SK-N-SH (cell line): ENCODE results near the gene TAOK1. TPM values are rescaled to one million over a fixed set of nuclear protein-coding genes. Genes with fewer than 3 reads are reported as not detected.

Experiments used
- CTCF ChIA-PET: fragments of 300-600, 350-600 bp; formaldehyde crosslinking; extraction: SDS; loops from one replicate; lab custom pipeline; 2021; lab: Yijun Ruan, JAX
- POLR2A ChIA-PET: fragments of 350-600 bp; sonication (Branson Sonifier 250); formaldehyde crosslinking; extraction: SDS; loops from one replicate; lab custom pipeline; 2020; ENCODE audit warnings: antibody characterized with exemption, inconsistent platforms; lab: Yijun Ruan, JAX
- DNase-seq: peaks from one replicate; pipeline ENCODE4 v3.0.0; 2012
- H2AFZ ChIP-seq: fragments of 200-600 bp; sonication (generic); 2 replicates; pipeline ENCODE4 v1.8.1; 2016; ENCODE audit warnings: antibody characterized with exemption, mild to moderate bottlenecking, low read depth
- H3F3A ChIP-seq: fragments of 200-600 bp; sonication (generic); replicated peaks from 2 replicates; pipeline ENCODE3; 2016; ENCODE audit warnings: antibody characterized with exemption, mild to moderate bottlenecking; ENCODE audit not compliant: insufficient read depth
- H3K27ac ChIP-seq, 2 experiments: fragments of 200-500 bp in 1 of 2; fragments of 200-600 bp in 1 of 2; sonication (Bioruptor generic) in 1 of 2; sonication (generic), shearing (Covaris generic) in 1 of 2; 2 replicates each; pipeline versions ENCODE4 v1.5.1 to v1.6.1; 2014 to 2016; ENCODE audit warnings: low read depth in 2 of 2, inconsistent platforms in 1 of 2, low read length in 1 of 2, mild to moderate bottlenecking in 1 of 2, mixed read lengths in 1 of 2
- H3K27me3 ChIP-seq: fragments of 200-600 bp; sonication (generic), shearing (Covaris generic); 2 replicates; pipeline ENCODE4 v1.6.1; 2016; ENCODE audit warnings: mixed run types; ENCODE audit not compliant: insufficient read depth
- H3K36me3 ChIP-seq, 2 experiments: fragments of 200-500 bp in 1 of 2; fragments of 200-600 bp in 1 of 2; sonication (Bioruptor generic) in 1 of 2; sonication (generic) in 1 of 2; replicated peaks in 1 of 2; 2 replicates each; pipeline versions ENCODE3 to v1.5.1; 2014 to 2016; ENCODE audit warnings: low read length in 1 of 2, mild to moderate bottlenecking in 1 of 2; ENCODE audit not compliant: insufficient read depth in 2 of 2, control insufficient read depth in 1 of 2
- H3K4me1 ChIP-seq, 2 experiments: fragments of 200-500 bp in 1 of 2; fragments of 200-600 bp in 1 of 2; sonication (Bioruptor generic) in 1 of 2; sonication (generic), shearing (Covaris generic) in 1 of 2; 2 replicates each; pipeline versions ENCODE4 v1.5.1 to v1.6.1; 2014 to 2016; ENCODE audit warnings: low read depth in 1 of 2, low read length in 1 of 2, mixed run types in 1 of 2; ENCODE audit not compliant: insufficient read depth in 2 of 2, control insufficient read depth in 1 of 2
- H3K4me2 ChIP-seq: fragments of 200-600 bp; sonication (generic), shearing (Covaris generic); 2 replicates; pipeline ENCODE4 v1.6.1; 2017; ENCODE audit warnings: mixed run types
- H3K4me3 ChIP-seq, 2 experiments: fragments of 200-500 bp in 1 of 2; fragments of 200-600 bp in 1 of 2; sonication (Bioruptor generic) in 1 of 2; sonication (generic), shearing (Covaris generic) in 1 of 2; 2 replicates each; pipeline versions ENCODE4 v1.5.1 to v1.8.1; 2014 to 2016; ENCODE audit warnings: low read depth in 2 of 2, inconsistent platforms in 1 of 2, low read length in 1 of 2, mild to moderate bottlenecking in 1 of 2, mixed read lengths in 1 of 2, moderate library complexity in 1 of 2
- H3K79me2 ChIP-seq: fragments of 200-600 bp; sonication (generic); 2 replicates; pipeline ENCODE4 v1.8.1; 2017; ENCODE audit warnings: mild to moderate bottlenecking; ENCODE audit not compliant: insufficient read depth
- H3K9ac ChIP-seq: fragments of 200-600 bp; sonication (generic); 2 replicates; pipeline ENCODE4 v1.6.1; 2017; ENCODE audit warnings: mixed run types
- H3K9me2 ChIP-seq: fragments of 200-600 bp; sonication (generic); 2 replicates; pipeline ENCODE4 v1.6.1; 2017; ENCODE audit warnings: mixed run types
- H3K9me3 ChIP-seq: fragments of 200-600 bp; sonication (generic); 2 replicates; pipeline ENCODE4 v1.6.1; 2017; ENCODE audit warnings: mixed run types, mild to moderate bottlenecking, moderate library complexity
- H4K20me1 ChIP-seq: fragments of 200-600 bp; sonication (generic); 2 replicates; pipeline ENCODE4 v1.6.1; 2017; ENCODE audit warnings: mild to moderate bottlenecking, mixed run types; ENCODE audit not compliant: insufficient read depth
- CHD2 ChIP-seq: fragments of 150-350 bp; IDR thresholded peaks from 2 replicates; pipeline ENCODE4 v1.6.1; 2018; ENCODE audit warnings: low read length; ENCODE audit not compliant: partially characterized antibody
- ELF1 ChIP-seq: IDR thresholded peaks from 2 replicates; pipeline ENCODE4 v1.4.0; 2012
- EP300 ChIP-seq, 2 experiments: IDR thresholded peaks; 2 replicates each; pipeline versions ENCODE4 v1.4.0 to v1.6.1; 2012; ENCODE audit warnings: borderline replicate concordance in 1 of 2, low read depth in 1 of 2, low read length in 1 of 2
- FOXM1 ChIP-seq: IDR thresholded peaks from 2 replicates; pipeline ENCODE4 v1.4.0; 2012; ENCODE audit warnings: low read depth, mild to moderate bottlenecking
- GABPA ChIP-seq: IDR thresholded peaks from 2 replicates; pipeline ENCODE4 v1.4.0; 2012; ENCODE audit warnings: low read depth, mild to moderate bottlenecking
- JUND ChIP-seq: IDR thresholded peaks from 2 replicates; pipeline ENCODE4 v1.4.0; 2012
- MAX ChIP-seq: IDR thresholded peaks from 2 replicates; pipeline ENCODE4 v1.4.0; 2012; ENCODE audit warnings: low read depth
- MEF2A ChIP-seq: IDR thresholded peaks from 2 replicates; pipeline ENCODE4 v1.4.0; 2012; ENCODE audit warnings: low read depth, borderline replicate concordance
- MXI1 ChIP-seq: IDR thresholded peaks from 2 replicates; pipeline ENCODE4 v1.6.1; 2012; ENCODE audit warnings: mild to moderate bottlenecking, low read depth, low read length, improper control_type of control experiment
- NFIC ChIP-seq: IDR thresholded peaks from 2 replicates; pipeline ENCODE4 v1.4.0; 2012; ENCODE audit warnings: borderline replicate concordance
- NRF1 ChIP-seq: IDR thresholded peaks from 2 replicates; pipeline ENCODE4 v1.6.1; 2012; ENCODE audit warnings: low read depth, mild to moderate bottlenecking, low read length
- POLR2AphosphoS5 ChIP-seq: IDR thresholded peaks from 2 replicates; pipeline ENCODE4 v1.6.1; 2012; ENCODE audit warnings: low read depth, low read length
- RCOR1 ChIP-seq: fragments of 150-350 bp; IDR thresholded peaks from 2 replicates; pipeline ENCODE4 v1.6.1; 2017; ENCODE audit warnings: antibody characterized with exemption, low read length
- REST ChIP-seq: IDR thresholded peaks from 2 replicates; pipeline ENCODE4 v1.6.1; 2012; ENCODE audit warnings: mild to moderate bottlenecking, low read depth, low read length, moderate library complexity
- RFX5 ChIP-seq: IDR thresholded peaks from 2 replicates; pipeline ENCODE4 v1.6.1; 2012; ENCODE audit warnings: mild to moderate bottlenecking, improper control_type of control experiment, low read length
- TAF1 ChIP-seq: IDR thresholded peaks from 2 replicates; pipeline ENCODE4 v1.6.1; 2012; ENCODE audit warnings: low read depth, mild to moderate bottlenecking, low read length, moderate library complexity, borderline replicate concordance
- TCF12 ChIP-seq: IDR thresholded peaks from 2 replicates; pipeline ENCODE4 v1.4.0; 2012
- TEAD4 ChIP-seq: IDR thresholded peaks from 2 replicates; pipeline ENCODE4 v1.4.0; 2012; ENCODE audit warnings: mild to moderate bottlenecking, borderline replicate concordance; ENCODE audit not compliant: insufficient read depth
- USF2 ChIP-seq: fragments of 150-350 bp; IDR thresholded peaks from 2 replicates; pipeline ENCODE4 v1.6.1; 2017; ENCODE audit warnings: antibody characterized with exemption, low read length, low read depth, borderline replicate concordance
- YY1 ChIP-seq: IDR thresholded peaks from 2 replicates; pipeline ENCODE4 v1.4.0; 2012; ENCODE audit warnings: low read depth, mild to moderate bottlenecking
- ZBTB33 ChIP-seq: IDR thresholded peaks from 2 replicates; pipeline ENCODE4 v1.4.0; 2012; ENCODE audit warnings: low read depth, borderline replicate concordance
- WGBS: methylation state at CpG from one replicate; pipeline ENCODE4 v1.1.6; 2017; ENCODE audit warnings: low lambda C conversion rate; 5-methylcytosine and 5-hydroxymethylcytosine counted together
- polyA plus RNA-seq, 3 experiments: library from polyadenylated mRNA; depleted of rRNA; stranded (reverse); fragments of >200 nt; gene quantifications; 2 replicates each; pipeline ENCODE4 v1.2.3, GENCODE V29; 2012

TAOK1 gene
- polyA plus RNA-seq, 1 of the 3 experiments (the other 2 are of a cell fraction) = 5.9 TPM

GRCh38 chr17:29568331-29569244 is 178.4 kb downstream of the TAOK1 start, which contains the start of gene TP53I13:
TSS of gene TP53I13 (plus strand) at chr17:29568701. CDS start at chr17:29568759, 58 bp downstream.
- H3K36me3 ChIP-seq = peaks cover 4 to 9% of the 10 kb centered on the region in 2 experiments
- peaks cover 7% of the 10 kb centered on the region for H3F3A ChIP-seq
- ChIA-PET POLR2A (interaction anchor here (0.5 to 1.1 kb wide), 3 partner anchors 22 to 1528 kb away, joined by 3 to 5 read pairs (median 3); no protein-coding TSS in a partner anchor), CTCF (interaction anchor here (0.6 to 11.6 kb wide), 18 partner anchors 8 to 537 kb away, joined by 3 to 166 read pairs (median 3); partner anchors contain the start of genes ANKRD13B and GIT1)
- H3K9me2 ChIP-seq = no peaks in the 10 kb centered on the region
- peak within 1 kb of the TSS; percentile 92 for H3K4me2 ChIP-seq
- H3K27me3 ChIP-seq = no peaks in the 10 kb centered on the region
- peaks cover 8 to 27% of the 10 kb centered on the region in 2 experiments; a peak in 1 of 4 replicates for H3K4me1 ChIP-seq
- peaks cover 10% of the 10 kb centered on the region; the same call in 1 of the 2 replicates for H3K79me2 ChIP-seq
- H2AFZ ChIP-seq = peak within 1 kb of the TSS; percentile 97
- H4K20me1 ChIP-seq = 0 out of 2 replicates have a peak, but pooled peaks cover 4% of the 10 kb centered on the region
- 4% methylated on average over 21 of the region's 85 CpGs for WGBS
- peak; percentile 96 for DNase-seq
- TF ChIP-seq ELF1 = 0 out of 2 replicates have a peak, but pooled peaks have one; percentile 5
- peak; percentile 46; the same call in 1 of the 2 replicates for TF ChIP-seq POLR2AphosphoS5
- TF ChIP-seq TEAD4 = no peak
- TF ChIP-seq FOXM1 = no peak
- no peak for TF ChIP-seq RCOR1
- TF ChIP-seq EP300 (IDR thresholded peaks at IDR 0.05; ENCODE audit: borderline replicate concordance in 1 of 2, low read depth in 1 of 2, low read length in 1 of 2) = no peak
- no peak; the same call in none of the 2 replicates for TF ChIP-seq MXI1
- no peak for TF ChIP-seq REST
- TF ChIP-seq MEF2A = no peak
- no peak for TF ChIP-seq TAF1
- no peak for TF ChIP-seq JUND
- TF ChIP-seq CHD2 = peak; percentile 44
- TF ChIP-seq RFX5 = no peak
- TF ChIP-seq MAX = peak; percentile 57; the same call in 1 of the 2 replicates
- no peak for TF ChIP-seq TCF12
- no peak for TF ChIP-seq GABPA
- TF ChIP-seq ZBTB33 = no peak
- TF ChIP-seq NFIC = no peak
- peak; percentile 54 for TF ChIP-seq NRF1
- TF ChIP-seq YY1 = no peak; the same call in 1 of the 2 replicates
- no peak for TF ChIP-seq USF2
- peak within 1 kb of the TSS; percentile 77 to 89 for H3K27ac ChIP-seq
- H3K9me3 ChIP-seq = no peaks in the 10 kb centered on the region
- peak within 1 kb of the TSS; percentile 79 for H3K9ac ChIP-seq
- peak within 1 kb of the TSS; percentile 76 to 85 for H3K4me3 ChIP-seq
